GM19025 (cell line): ENCODE results near the gene HAUS3.

ENCODE experiments used
- ATAC-seq: cut with Tn5 transposase; IDR thresholded peaks from one replicate; pipeline ENCODE4 v1.9.1; 2021; ENCODE audit warnings: mild to moderate bottlenecking, low read depth, moderate library complexity; ENCODE audit not compliant: unreplicated experiment

Gene HAUS3

DNA sequence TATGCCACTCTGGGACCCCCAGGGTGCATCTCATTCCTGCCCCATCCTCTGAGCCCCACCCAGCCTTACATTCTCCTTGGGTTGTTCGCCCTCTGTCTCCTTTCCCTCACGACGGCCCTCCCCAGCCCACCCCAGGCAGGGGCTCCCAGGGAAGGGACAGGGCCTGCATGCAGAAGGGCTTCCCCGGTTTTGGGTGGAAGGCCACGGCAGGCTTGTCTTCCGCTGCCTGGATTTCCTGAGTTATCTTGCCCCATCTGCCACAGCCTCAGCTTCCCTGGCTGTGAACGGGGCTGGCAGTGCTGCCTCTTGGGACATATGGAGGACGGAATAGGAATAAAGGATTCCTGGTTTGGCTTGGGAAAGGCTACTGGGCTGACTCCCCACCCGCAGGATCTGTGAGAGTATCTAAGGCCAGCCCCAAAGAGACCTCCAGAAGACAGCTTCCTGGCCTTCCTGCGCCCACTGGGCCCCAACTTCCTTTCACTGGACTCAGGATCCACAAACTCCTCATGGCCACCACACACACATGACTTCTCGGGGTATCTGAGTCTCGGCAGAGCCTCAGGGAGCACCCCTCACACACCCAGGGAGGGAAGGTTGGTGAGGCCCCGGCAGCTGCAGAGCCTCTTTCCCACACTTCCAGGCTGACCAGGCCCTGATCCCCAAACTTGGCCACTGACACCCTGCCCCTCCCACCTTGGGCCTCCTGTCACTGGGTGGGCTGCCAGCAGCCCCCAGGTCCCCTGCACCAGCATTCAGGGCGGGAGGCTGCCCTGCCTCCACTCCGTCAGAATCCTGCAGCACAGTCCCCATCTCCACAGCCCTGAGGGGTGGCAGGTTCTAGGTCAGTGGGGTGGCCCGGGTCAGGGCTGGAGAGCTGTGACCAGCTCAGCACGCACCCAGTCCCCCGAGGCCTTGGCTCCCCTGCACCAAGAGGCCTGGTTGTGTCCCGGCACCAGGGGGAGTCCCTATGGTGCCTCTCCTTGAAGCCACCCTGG is 23.5 kb upstream of the HAUS3 start:
- ATAC-seq = no peak

DNA sequence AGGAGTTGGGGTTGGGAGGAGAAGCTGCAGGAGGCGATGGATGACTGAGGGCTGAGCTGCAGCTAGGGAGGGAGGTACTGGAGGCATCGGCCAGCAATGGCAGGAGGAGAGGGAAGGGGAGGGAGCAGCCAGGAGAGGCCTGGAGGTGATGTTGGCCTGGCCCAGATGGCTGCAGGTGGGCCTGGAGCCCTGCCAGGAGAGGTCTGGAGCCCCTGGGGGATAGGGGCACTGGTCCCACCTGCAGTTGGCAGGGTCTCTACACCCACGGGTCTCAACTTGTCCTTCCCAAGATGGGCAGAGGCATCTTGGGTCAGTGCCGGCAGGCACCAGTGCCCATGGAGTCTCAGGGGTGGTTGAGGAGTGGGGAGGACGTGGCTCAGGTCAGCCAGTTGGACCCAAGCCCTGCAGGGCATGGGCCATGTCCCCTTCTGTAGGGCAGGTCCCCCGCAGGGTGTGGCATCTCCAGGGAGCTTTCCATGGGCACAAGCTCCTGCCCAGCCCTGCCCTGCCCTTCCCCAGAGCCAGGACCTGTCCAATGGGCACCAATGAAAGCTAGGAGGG is 22.6 kb upstream of the HAUS3 start:
- ATAC-seq = no peak

DNA sequence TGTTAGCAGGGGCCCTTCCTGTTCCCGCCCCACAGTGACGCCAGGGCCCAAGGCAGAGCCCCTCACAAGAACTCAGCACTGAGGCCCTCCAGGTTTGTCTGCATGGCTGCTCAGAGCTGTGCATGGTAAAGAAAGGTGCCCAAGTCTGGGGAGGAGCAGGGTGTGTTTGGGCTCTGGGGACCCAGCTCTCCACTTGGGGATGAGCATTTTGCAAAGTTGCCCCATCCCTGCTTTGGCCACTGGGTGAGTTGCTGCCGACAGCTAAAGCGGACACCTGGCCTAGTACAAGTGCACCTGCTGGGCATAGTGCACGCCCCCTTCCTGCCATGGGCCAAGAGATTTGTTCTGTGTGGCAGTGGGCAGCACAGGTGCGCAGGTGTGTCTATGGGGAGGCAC is 22.0 kb upstream of the HAUS3 start:
- no peak for ATAC-seq

DNA sequence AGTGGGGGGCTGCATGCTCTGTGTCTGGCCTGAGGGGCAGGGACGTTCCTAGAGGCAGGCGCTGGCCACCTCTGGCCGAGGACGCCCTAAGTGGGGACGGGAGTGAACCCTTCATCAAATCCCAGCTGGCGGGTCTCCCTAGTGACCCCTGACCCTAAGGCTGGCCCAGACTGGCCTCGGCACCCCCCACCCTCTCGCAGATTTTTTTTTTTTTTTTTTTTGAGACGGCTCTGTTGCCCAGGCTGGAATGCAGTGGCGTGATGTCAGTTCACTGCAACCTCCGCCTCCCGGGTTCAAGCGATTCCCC is 21.0 kb upstream of the HAUS3 start:
- no peak for ATAC-seq

DNA sequence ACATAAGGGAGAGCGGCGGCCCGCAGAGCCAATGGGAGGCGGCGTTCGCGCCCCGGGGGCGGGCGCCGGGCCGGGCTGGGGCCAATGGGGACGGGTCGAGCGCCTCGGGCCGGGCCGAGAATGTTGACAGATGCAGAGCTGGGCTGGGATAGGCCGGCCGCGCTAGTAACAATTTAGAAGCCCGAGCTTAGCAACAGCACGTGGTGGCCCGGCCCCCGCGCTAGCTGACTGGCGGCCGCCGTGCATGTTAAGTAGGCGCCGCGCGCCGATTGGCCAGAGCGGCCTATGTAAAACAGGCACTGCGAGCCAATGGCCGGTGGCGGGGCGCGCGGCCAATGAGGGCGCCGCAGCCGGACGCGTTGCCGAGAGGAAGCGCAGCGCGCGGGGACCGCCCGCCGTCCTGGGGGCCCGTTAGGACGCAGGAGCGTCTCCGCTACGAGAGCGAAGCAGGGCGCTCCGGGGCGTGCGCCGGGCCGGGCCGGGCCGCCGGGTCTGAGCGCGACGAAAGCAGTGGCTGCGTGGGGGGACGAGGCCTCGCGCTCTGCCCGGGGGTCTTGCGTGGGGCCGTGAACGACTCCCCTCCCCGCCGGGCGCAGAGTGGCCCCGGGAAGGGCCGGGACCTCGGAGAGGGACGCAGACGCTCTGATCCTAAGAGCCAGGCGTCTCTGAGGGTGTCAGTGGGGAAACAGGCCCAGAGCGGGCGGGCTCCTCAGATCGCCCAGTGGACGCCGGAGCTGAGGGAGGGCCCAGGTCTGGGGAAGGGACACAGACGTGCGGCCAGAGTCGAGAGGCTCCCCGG is 20.4 kb upstream of the HAUS3 start:
- ATAC-seq = peak; percentile 90

DNA sequence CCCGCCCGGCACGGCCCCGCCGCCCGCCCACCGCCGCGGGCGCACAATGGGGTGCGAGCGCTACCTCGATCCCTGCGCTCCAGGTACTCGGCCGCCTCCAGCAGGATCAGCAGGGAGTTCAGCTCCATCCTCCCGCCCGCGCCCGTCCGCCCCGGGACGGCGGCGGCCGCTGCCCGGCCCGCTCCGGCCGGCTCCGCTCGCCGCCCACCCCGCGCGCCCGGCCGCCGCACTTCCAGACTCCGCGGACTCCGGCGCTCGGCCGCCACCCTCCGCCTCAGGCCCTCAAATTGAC is 19.9 kb upstream of the HAUS3 start, which contains the start of gene MXD4:
Gene MXD4 (minus strand): TSS at position 257 of the 292 bp plus-strand sequence. CDS start 129 bp downstream, at position 128.
- ATAC-seq = no peak

DNA sequence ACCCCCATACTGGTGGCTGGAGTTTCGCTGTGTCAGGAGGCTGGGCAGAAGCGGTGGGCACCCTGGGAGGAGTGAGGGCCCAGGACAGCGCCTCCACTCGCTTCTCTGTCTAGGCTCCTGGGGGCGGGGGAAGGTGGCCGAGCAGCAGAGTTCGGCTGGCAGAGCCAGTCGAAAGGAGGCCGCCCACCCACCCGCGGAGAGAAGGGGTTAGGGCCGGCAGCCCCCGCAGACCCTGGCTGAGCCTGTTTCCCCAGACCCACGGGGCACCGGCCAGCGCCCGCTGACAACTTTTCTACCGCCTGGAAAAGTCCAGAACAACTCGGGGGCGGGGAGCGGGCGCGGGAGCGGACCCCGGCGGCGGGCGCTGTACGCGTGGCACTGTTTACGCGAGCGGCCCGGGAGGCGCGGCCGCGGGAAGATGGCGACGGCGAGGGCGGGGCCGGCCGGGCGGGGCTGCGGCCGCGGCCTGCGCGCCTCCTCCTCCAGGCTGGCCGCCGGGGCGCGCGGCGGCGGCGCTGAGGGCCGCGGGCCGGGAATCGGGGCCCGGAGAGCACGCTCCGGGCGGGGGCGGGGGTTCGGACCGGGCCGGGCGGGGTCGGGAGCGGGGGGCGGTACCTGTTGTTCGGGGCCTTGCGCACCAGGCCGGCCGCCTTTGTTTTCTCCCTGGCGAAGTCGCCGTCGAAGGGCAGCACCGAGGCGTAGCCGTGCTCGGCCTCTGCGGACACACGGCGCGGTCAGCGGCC is 19.4 kb upstream of the HAUS3 start:
- ATAC-seq = peak; percentile 14

DNA sequence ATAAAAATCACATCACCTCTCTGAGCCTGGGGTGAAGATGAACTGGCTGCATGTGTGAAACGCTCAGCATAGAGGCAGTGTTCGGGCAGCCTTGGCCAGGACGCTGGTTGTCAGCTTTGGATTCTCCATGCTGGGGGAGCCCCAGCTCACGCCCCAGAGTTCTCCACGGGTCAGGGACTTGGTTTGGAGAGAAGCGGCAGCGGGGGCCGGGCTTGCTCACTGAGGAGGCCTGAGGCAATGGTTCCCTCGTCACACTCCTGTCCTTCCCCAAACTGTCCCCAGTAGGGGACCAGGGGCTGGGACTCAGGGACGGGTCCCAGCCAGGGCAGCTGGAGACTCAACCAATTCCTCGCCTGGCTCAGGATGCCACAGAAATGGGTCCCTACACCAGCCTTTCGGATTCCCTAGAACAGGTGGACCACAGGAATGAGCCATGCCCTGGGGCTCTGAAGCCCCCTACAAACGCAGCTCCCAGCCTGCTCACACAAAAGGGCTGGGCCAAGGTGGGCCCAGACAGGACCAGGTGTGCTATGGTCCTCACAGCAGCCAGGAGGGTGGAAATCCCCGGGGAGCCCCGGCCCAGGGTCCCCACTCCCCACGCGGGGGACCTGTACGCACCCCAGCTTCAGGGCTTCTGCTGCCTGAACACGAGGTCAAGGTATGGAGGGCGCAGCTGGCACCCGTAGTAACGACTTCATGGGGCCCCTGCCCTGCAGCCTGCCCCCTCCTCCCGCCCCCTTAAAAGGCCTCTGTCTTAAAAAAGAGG is 18.6 kb upstream of the HAUS3 start:
- no peak for ATAC-seq

DNA sequence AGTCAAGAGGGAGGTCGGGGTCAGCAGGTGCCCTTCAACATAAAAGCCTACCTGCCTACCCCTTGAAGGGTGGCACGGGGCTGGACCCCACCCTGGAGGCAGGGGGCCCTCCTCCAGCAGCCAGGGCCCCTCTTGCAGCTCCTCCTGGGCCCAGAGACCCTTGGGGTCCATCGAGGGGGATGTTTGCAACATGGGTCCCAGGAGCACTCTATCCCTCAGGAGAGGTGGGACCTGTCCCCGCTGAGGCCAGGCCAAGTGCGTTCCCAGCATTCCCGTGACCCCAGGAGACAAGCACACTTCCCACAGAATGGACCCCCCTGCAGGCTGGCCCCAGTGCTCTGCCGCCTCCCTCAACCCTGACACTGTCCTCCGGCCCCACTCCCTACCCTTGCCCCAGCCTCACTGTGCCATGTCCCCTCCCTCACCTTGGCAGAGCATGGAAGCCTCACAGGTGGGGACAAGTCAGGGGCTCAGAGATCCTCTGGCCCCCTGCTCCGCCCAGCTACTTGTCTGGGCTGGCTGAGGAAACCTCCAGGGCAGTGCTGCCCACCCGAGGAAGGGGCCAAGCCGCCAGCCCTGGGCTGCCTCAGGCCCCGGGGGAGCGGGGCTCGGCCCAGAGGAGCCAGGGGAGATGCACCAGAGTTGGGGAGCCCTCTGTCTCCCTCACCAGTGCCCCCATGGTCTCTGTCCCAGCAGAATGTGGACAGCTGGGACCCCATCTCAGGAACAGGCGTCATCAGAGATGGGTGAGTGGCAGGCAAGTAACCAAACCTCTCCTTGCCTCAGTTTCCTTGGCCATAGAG is 17.8 kb upstream of the HAUS3 start:
- ATAC-seq = no peak

DNA sequence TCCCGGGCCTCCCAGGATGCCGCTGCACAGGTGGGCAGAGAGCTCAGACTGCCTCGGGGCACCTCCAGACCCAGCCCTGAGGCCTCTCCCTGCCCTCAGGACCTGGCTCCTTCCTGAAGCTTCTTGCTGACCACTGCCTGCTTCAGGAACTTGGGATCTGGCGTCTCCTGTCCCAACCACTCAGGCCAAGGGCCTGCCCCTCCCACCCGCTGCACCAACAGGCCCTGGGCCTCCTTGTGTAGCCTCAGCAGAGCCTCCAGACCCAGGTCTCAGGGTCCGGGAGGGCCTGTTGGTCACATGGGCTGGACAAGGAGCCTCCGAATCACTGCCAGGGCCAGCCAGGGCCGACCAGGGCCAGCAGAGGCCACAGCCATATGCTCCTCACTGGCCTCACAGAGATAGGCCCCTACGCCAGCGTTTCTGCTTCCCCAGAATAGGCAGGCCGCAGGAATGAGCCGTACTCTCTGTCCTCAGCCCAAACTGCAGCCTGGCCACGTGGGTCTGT is 17.2 kb upstream of the HAUS3 start:
- ATAC-seq = no peak

DNA sequence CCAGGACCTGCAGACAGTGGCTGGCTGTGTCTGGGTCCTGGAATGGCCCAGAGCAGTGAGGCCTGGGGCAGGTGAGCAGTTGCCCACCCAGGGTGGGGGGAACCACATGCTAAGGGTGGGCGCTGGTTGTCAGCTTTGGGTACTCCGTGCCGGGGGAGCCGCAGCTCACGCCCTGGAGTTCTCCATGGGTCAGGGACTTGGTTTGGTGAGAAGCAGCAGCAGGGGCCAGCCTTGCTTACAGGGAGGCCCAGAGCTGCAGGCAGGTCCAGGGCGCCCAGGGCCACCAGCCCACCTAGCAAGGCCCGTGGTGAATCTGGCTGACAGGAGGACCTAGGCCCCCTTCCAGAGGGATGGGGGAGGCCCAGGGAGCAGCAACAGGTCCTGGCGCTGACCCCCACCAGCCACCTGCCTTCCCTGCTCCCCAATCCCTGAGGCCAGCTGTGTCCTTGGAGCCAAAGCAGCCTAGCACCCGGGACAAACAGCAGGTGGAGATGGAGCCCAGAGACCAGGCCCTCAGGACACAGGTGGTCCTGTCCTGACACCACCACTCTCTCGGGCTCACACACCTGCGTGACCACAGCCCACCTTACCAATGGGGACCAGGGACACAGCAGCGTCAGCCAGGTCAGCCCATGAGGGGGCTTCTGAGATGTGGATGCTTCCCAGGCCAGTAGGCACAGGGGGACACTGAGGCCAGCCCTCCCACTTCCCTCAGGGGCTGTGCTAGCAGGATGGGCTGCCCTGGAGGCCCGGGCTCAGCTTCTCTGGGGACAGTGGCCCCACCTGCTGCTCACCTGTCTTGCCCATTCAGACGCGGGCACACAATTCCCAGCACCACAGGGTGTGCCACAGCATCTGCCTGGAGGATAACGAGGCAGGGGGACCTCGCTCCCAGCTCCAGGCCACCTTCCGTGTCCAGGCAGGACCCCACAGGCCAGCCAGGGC is 16.4 kb upstream of the HAUS3 start:
- ATAC-seq = no peak

DNA sequence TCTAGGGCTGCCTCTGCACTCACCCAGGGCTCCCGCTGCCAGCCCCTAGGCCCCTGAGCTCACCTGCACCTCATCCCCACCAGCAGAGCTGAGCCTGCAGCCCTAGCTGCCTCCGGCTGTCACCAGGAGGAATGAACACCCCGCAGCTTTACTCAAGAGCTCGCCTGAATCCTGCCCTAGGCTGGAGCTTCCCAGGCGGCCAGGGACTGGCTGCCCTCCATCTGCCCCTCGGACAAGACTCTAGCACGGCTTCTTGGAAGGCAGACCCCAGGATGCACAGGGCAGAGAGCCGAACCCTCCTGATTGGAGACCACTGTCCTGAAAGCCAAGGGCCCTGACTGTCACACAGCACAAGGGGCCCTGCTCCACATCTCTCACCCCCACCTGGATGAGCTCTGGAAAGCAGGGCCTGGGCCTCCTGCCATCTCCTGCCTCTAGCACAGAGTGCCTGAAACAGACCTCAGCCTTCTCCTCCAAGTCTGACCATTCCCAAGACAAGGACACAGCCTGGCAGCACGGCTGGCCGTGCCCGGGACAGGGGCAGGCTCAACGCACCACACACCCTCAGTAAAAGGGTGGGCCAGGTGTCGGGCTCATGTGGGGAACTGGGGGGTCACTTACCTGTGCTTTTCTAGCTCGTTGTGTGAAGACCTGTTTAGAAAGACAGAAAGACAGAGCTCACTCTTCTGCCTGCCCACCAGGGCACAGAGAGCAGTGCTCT is 15.6 kb upstream of the HAUS3 start:
- ATAC-seq = no peak

DNA sequence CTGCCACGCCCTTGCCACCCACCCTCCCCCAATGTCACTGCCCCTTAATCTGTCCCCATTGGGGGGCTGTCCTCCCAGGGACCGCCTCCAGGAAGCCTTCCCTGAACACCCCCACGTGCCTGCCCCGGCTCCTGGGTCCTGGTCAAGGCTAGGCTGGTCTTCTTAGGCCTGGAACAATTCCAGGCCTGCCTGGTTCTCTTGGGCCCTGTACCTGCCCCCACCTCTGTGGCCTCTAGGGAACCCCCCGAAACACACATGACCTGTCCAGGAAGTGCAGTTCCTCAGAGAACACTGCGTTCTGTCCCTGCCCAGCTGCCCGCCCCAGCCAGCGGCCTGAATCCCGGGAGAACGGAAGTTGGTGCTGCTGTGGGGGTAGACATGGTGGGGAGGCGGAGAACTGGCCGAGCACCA is 14.9 kb upstream of the HAUS3 start:
- ATAC-seq = no peak

DNA sequence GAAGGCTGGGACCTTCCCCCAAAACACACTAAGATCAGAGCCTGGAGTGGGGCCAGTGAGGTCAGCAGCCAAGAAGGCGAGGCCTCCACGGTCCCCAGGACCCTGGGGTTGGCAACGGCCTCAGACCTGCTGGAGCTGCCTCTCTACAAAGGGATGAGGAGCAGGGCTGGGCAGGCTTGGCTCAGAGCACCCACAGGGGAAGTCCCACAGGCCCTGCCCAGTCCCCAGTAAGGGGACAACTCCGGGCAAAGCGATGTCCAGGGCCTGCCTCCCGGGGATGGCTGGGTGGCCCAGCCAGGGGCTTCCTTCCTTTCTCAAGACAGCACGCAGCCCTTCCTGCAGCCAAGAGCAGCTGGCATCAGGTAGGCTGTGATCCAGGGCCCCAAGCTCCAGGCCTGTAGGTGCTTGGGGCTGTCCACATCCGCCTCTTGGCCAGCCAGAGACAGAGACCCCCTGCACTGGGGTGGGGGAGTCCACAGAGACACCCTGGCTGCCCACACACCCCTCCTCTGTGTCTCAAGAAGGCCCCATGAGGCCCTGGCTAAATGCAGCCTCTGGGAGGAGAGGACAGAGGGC is 14.3 kb upstream of the HAUS3 start:
- ATAC-seq = no peak

DNA sequence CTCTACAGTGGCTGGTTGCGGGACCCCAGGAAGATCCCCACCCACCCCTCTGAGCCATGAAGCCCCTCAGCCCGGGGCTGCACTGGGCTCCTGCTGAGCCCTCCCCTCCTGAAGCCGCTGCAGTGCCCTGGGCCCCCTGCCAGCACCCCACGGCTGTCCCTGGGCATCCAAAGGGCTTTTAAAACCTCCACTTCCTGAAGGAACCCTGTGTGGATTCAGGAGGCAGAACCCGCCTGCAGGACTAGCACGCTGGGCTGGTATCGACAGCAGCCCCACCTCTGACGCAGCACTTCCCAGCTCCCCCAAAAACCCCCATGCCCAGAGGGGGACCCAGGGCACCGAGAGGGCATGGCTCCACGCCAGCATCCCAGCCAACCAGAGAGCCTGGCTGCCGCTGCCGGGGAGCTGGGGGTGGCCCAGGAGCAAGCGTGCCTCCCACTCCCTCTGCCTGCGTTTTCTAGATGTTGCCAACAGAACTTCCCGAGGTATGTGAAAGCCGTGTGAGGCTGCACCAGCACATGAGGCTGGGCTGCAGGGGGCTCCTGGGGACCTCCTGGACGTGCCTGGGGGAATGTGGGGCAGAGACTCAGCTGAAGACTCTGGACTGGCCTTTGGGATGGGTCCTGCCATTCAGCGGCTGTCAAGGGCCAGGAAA is 13.7 kb upstream of the HAUS3 start:
- ATAC-seq = no peak

DNA sequence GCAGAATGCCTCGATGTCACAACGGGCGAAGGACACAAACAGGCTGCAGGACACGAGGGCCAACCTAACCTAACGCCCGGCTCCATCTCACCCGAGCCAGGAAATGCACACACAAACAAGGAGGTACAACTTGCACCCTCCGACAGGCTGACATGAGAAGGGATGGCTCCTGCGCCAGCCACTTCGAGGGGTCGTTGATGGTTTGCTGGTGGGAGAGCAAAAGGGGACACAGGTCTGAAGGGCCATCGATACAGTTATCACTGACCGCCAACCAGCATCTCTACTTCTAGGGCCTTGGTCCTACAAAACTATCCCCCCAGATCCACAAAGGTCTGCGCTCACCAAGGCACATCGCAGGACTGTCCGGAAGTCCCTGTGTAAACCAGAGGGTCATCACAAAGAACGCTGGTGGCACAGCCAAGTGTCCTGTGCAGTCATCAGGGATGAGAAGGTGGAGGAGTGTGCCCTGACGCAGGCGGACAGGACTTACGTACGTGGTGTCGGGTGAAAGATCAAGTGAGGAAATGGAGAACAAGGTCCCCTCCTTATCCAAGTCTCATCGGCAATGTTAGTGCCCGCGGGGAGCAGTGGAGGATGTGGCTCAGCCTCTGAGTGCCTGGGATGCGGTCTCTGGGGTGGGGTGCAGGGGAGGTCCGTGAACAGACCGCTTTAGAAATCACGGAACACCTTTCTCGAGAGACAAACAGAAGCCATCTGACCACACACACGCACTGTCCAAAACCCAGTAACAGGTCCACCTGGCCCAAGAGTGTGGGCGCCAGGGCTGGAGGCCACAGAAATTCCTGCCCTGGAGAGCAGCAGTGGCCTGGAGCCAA is 13.0 kb upstream of the HAUS3 start:
- no peak for ATAC-seq
